HepG2 (cell line): ENCODE measurements around the gene B4GALT5. TPM values are rescaled to one million over a fixed set of nuclear protein-coding genes. Genes with fewer than 3 reads are reported as not detected.
A peak's percentile ranks its signal among the peaks of the same experiment; 100 is the strongest.

Experiments
- ATAC-seq: fragments of 200-7000 bp; cut with Tn5 transposase; 3 replicates; pipeline ENCODE4 v1.9.1; 2020; ENCODE audit warnings: mild to moderate bottlenecking, moderate library complexity
- BruUV-seq: library from RNA; stranded (reverse); fragments of 400-500 nt; replicated peaks from 2 replicates; lab custom pipeline; 2021; lab: Mats Ljungman, UMichigan
- CTCF ChIA-PET: fragments of 300-600 bp; formaldehyde crosslinking; extraction: SDS; loops from one replicate; lab custom pipeline; 2021; ENCODE audit warnings: low total read pairs, inconsistent platforms, low intra/inter-chr PET ratio; lab: Yijun Ruan, JAX
- POLR2A ChIA-PET: fragments of 350-600 bp; sonication (Branson Sonifier 250); formaldehyde crosslinking; loops from one replicate; lab custom pipeline; 2020; ENCODE audit warnings: antibody characterized with exemption, inconsistent platforms; lab: Yijun Ruan, JAX
- DNase-seq: peaks from one replicate; pipeline ENCODE4 v3.0.0-alpha.2; 2015; ENCODE audit warnings: low spot score
- FAIRE-seq: peaks from 3 replicates; lab custom pipeline; 2011; peaks lifted over from hg19 to GRCh38; lab: Jason Lieb, UNC
- H2AFZ ChIP-seq: one replicate; pipeline ENCODE4 v1.6.1; 2011; ENCODE audit warnings: low read length, inconsistent platforms
- H3K27ac ChIP-seq: fragments of 300-600 bp; 3 replicates; pipeline ENCODE4 v1.8.0; 2011; ENCODE audit warnings: mixed run types, mild to moderate bottlenecking, mixed read lengths, low read length, inconsistent platforms; ENCODE audit not compliant: insufficient read depth; ENCODE audit errors: extremely low read length
- H3K27me3 ChIP-seq, 2 experiments: fragments of 200-600 bp in 1 of 2; 2 replicates in 1 of 2; 3 replicates in 1 of 2; pipeline versions ENCODE4 v1.6.0 to v1.8.0; 2011; ENCODE audit warnings: low read length in 2 of 2, mild to moderate bottlenecking in 2 of 2, moderate library complexity in 2 of 2, inconsistent platforms in 1 of 2; ENCODE audit not compliant: insufficient read depth in 2 of 2, control insufficient read depth in 1 of 2
- H3K36me3 ChIP-seq, 2 experiments: fragments of 200-600 bp in 1 of 2; replicated peaks in 1 of 2; 2 replicates in 1 of 2; 3 replicates in 1 of 2; pipeline versions ENCODE4 v1.5.1 to v1.8.0; 2011; ENCODE audit warnings: low read length in 2 of 2, inconsistent platforms in 1 of 2; ENCODE audit not compliant: insufficient read depth in 2 of 2, control insufficient read depth in 1 of 2
- H3K4me1 ChIP-seq: 2 replicates; pipeline ENCODE4 v1.5.1; 2012; ENCODE audit warnings: low read length, inconsistent platforms; ENCODE audit not compliant: insufficient read depth
- H3K4me2 ChIP-seq: 2 replicates; pipeline ENCODE4 v1.6.0; 2011; ENCODE audit warnings: low read depth, low read length, inconsistent platforms
- H3K4me3 ChIP-seq, 3 experiments: fragments of 200-600 bp in 1 of 3; sonication (generic), shearing (Covaris generic) in 1 of 3; replicated peaks in 1 of 3; 2 replicates each; pipeline ENCODE4 v1.5.1; 2011 to 2016; ENCODE audit warnings: low read length in 3 of 3, inconsistent platforms in 2 of 3, low read depth in 2 of 3, mild to moderate bottlenecking in 2 of 3, control low read depth in 1 of 3, mixed read lengths in 1 of 3; ENCODE audit not compliant: insufficient read depth in 1 of 3
- H3K79me2 ChIP-seq: one replicate; pipeline ENCODE4 v1.6.1; 2011; ENCODE audit warnings: low read length, inconsistent platforms; ENCODE audit not compliant: insufficient read depth
- H3K9ac ChIP-seq: 2 replicates; pipeline ENCODE4 v1.6.0; 2011; ENCODE audit warnings: mild to moderate bottlenecking, low read depth, low read length, inconsistent platforms; ENCODE audit not compliant: insufficient read depth
- H3K9me3 ChIP-seq: 2 replicates; pipeline ENCODE4 v1.5.1; 2012; ENCODE audit warnings: mild to moderate bottlenecking, low read length
- H4K20me1 ChIP-seq: 2 replicates; pipeline ENCODE4 v1.6.0; 2011; ENCODE audit warnings: inconsistent platforms, mild to moderate bottlenecking, low read length, moderate library complexity; ENCODE audit not compliant: insufficient read depth
- GATAD2A ChIP-seq: IDR thresholded peaks from 2 replicates; pipeline ENCODE4 v1.6.1; 2016
- HNRNPUL1 ChIP-seq: fragments of 200-400 bp; formaldehyde crosslinking; IDR thresholded peaks from 2 replicates; pipeline ENCODE4 v1.6.1; 2017; ENCODE audit warnings: low read depth, mild to moderate bottlenecking, low read length, moderate library complexity
- KDM1A ChIP-seq: IDR thresholded peaks from 2 replicates; pipeline ENCODE4 v1.6.1; 2016; ENCODE audit warnings: missing compliant biosample characterization
- MIER3 ChIP-seq: IDR thresholded peaks from 2 replicates; pipeline ENCODE4 v1.6.1; 2016; ENCODE audit warnings: missing compliant biosample characterization, borderline replicate concordance
- RNF219 ChIP-seq: sonication (generic); formaldehyde crosslinking; IDR thresholded peaks from 2 replicates; pipeline ENCODE4 v1.5.0; 2020; ENCODE audit warnings: mild to moderate bottlenecking, missing genetic modification reagents
- TEAD3 ChIP-seq: optimal IDR thresholded peaks from 2 replicates; pipeline ENCODE3; 2016; ENCODE audit warnings: borderline replicate concordance
- XBP1 ChIP-seq: sonication (generic); formaldehyde crosslinking; IDR thresholded peaks from 2 replicates; pipeline ENCODE4 v1.5.0; 2020; ENCODE audit warnings: missing genetic modification reagents
- YEATS2 ChIP-seq: sonication (generic); formaldehyde crosslinking; IDR thresholded peaks from 2 replicates; pipeline ENCODE4 v1.4.0; 2020; ENCODE audit warnings: missing genetic modification reagents, borderline replicate concordance
- ZNF142 ChIP-seq: sonication (generic); formaldehyde crosslinking; IDR thresholded peaks from 2 replicates; pipeline ENCODE4 v1.4.0; 2020; ENCODE audit warnings: missing genetic modification reagents
- ZNF562 ChIP-seq: sonication (generic); formaldehyde crosslinking; IDR thresholded peaks from 2 replicates; pipeline ENCODE4 v1.8.0; 2022; ENCODE audit warnings: missing genetic modification reagents, borderline replicate concordance
- ZNF564 ChIP-seq: sonication (generic); formaldehyde crosslinking; IDR thresholded peaks from 2 replicates; pipeline ENCODE4 v1.8.1; 2023; ENCODE audit warnings: mild to moderate bottlenecking, missing genetic modification reagents
- ZNF770 ChIP-seq: sonication (generic); formaldehyde crosslinking; IDR thresholded peaks from 2 replicates; pipeline ENCODE4 v1.5.0; 2020; ENCODE audit warnings: mild to moderate bottlenecking, missing genetic modification reagents
- WGBS: methylation state at CpG from one replicate; pipeline ENCODE4 v1.1.6; 2017; ENCODE audit warnings: low lambda C conversion rate; 5-methylcytosine and 5-hydroxymethylcytosine counted together
- in situ Hi-C: cut with HindIII; loops from 2 replicates; pipeline ENCODE4 v1.10.0; 2017; ENCODE audit warnings: low pct_unique_long_range_greater_than_20kb; ENCODE audit not compliant: extremely low pct_ligation_motif_present
- intact Hi-C: fragments of 100-400 bp; cut with micrococcal nuclease; formaldehyde crosslinking; loops from one replicate; pipeline ENCODE4 v1.10.0; 2022; ENCODE audit not compliant: unreplicated experiment
- polyA plus RNA-seq, 8 experiments: library from polyadenylated mRNA; depleted of rRNA in 3 of 8; stranded (reverse) in 7 of 8; unstranded in 1 of 8; fragments of >200 nt; fragmentation: Illumina TruSeq in 4 of 8; extraction: Trizol in 4 of 8; gene quantifications; 2 replicates each; pipeline versions ENCODE4 v1.2.1 to v1.2.3, GENCODE V29; 2011 to 2016; ENCODE audit warnings: low read depth in 4 of 8, missing spikeins in 1 of 8, mixed read lengths in 1 of 8; ENCODE audit not compliant: insufficient read depth in 1 of 8
- total RNA-seq, 5 experiments: library from RNA; depleted of rRNA; stranded (reverse); fragments of >200 nt; fragmentation: Illumina TruSeq; extraction: Trizol; gene quantifications; 2 replicates each; pipeline ENCODE4 v1.2.3, GENCODE V29; 2016; ENCODE audit warnings: low read depth in 1 of 5

B4GALT5 gene
- total and polyA plus RNA-seq, 2 of the 13 experiments (the other 11 are each of a cell fraction or from before 2014, with no cell fraction given) = 27.3 to 30.9 TPM

GRCh38 chr20:49691818-49692568, 21.7 kb downstream of the B4GALT5 start:
- intact Hi-C loops = loop anchor here (1.0 to 2.0 kb wide), 2 partner anchors 17 kb away; no protein-coding TSS in a partner anchor
- ATAC-seq (no peak), DNase-seq (no peak), FAIRE-seq (no peak)
- Histone ChIP-seq H3K27ac (peak overlapping the region; percentile 82), H3K4me2 (peak overlapping the region; percentile 75), H4K20me1 (peaks cover 14% of the 10 kb centered on the region; the same call in 1 of the 2 replicates), H3K9me3 (no peaks in the 10 kb centered on the region), H3K4me1 (peaks cover 99% of the 10 kb centered on the region), H3K36me3 (peaks cover 0 to 2% of the 10 kb centered on the region in 2 experiments; a peak in 2 of 5 replicates), H3K4me3 (peak overlapping the region in 2 of 3 experiments; percentile 35 to 55; a peak in 2 of 6 replicates), H3K79me2 (peaks cover 97% of the 10 kb centered on the region), H3K9ac (peak overlapping the region; percentile 58), H3K27me3 (no peaks in the 10 kb centered on the region), H2AFZ (no peak overlapping the region)
- CTCF ChIA-PET = no interaction called here
- POLR2A ChIA-PET = interaction anchor here (0.6 to 3.5 kb wide), 6 partner anchors 13 to 224 kb away, joined by 3 to 35 read pairs (median 5); partner anchors contain the start of genes SLC9A8 and SPATA2
- WGBS = 92% methylated on average over 5 of the region's 5 CpGs
- in situ Hi-C loops = no loop called here
- no TSS peak for BruUV-seq
- TF ChIP-seq ZNF562 (CRISPR knock-in tag) (no peak), ZNF142 (0 out of 2 replicates have a peak, but pooled peaks have one; percentile 1), HNRNPUL1 (no peak), KDM1A (CRISPR knock-in tag) (0 out of 2 replicates have a peak, but pooled peaks have one; percentile 50), ZNF564 (CRISPR knock-in tag) (no peak), YEATS2 (0 out of 2 replicates have a peak, but pooled peaks have one; percentile 8), XBP1 (no peak), GATAD2A (CRISPR knock-in tag) (peak; percentile 26; the same call in 1 of the 2 replicates), ZNF770 (CRISPR knock-in tag) (peak; percentile 94), MIER3 (CRISPR knock-in tag) (0 out of 2 replicates have a peak, but pooled peaks have one; percentile 33), TEAD3 (CRISPR knock-in tag) (peak; percentile 64), RNF219 (CRISPR knock-in tag) (no peak)
